Lung (tissue), 12 donors: ENCODE results near the gene ADARB1. TPM values are rescaled to one million over a fixed set of nuclear protein-coding genes. Genes with fewer than 3 reads are reported as not detected.
A peak's percentile ranks its signal among the peaks of the same experiment; 100 is the strongest.

Experiments used
- ATAC-seq: fragments of 200-7000 bp; cut with Tn5 transposase; one replicate; pipeline ENCODE4 v1.9.1; 2020; ENCODE audit warnings: moderate number of reproducible peaks; ENCODE audit not compliant: insufficient read depth, low FRiP score
- DNase-seq, 3 donors: peaks; one replicate each; pipeline ENCODE4 v3.0.0-alpha.2; 2013 to 2017
- H3K27ac ChIP-seq, 2 donors: one replicate each; pipeline ENCODE4 v1.5.1; 2013; ENCODE audit warnings: mild to moderate bottlenecking in 2 of 2, moderate library complexity in 2 of 2, control low read depth in 1 of 2, inconsistent platforms in 1 of 2, low read depth in 1 of 2, low read length in 1 of 2
- H3K27me3 ChIP-seq, 3 donors: one replicate each; pipeline ENCODE4 v1.5.1; 2013; ENCODE audit warnings: low read length in 2 of 3; ENCODE audit not compliant: control insufficient read depth in 3 of 3, insufficient read depth in 3 of 3
- H3K36me3 ChIP-seq, 4 donors: one replicate each; pipeline ENCODE4 v1.5.1; 2013; ENCODE audit warnings: low read length in 4 of 4, mild to moderate bottlenecking in 1 of 4, moderate library complexity in 1 of 4; ENCODE audit not compliant: control insufficient read depth in 4 of 4, insufficient read depth in 4 of 4
- H3K4me1 ChIP-seq, 5 donors: one replicate each; pipeline ENCODE4 v1.5.1; 2013; ENCODE audit warnings: low read length in 5 of 5, mild to moderate bottlenecking in 2 of 5, moderate library complexity in 1 of 5; ENCODE audit not compliant: control insufficient read depth in 5 of 5, insufficient read depth in 5 of 5
- H3K4me3 ChIP-seq: one replicate; pipeline ENCODE4 v1.5.1; 2013; ENCODE audit warnings: mild to moderate bottlenecking, control low read depth, moderate library complexity
- H3K9ac ChIP-seq, 2 donors: one replicate each; pipeline ENCODE4 v1.5.1; 2013; ENCODE audit warnings: low read length in 2 of 2, control low read depth in 1 of 2; ENCODE audit not compliant: insufficient read depth in 1 of 2
- H3K9me3 ChIP-seq, 4 donors: one replicate each; pipeline ENCODE4 v1.5.1; 2013; ENCODE audit warnings: low read length in 3 of 4, mild to moderate bottlenecking in 1 of 4, moderate library complexity in 1 of 4; ENCODE audit not compliant: control insufficient read depth in 4 of 4, insufficient read depth in 3 of 4
- CTCF ChIP-seq: IDR thresholded peaks from 2 replicates; pipeline ENCODE4 v1.5.1; 2012; ENCODE audit warnings: mild to moderate bottlenecking; ENCODE audit errors: control extremely low read depth, extremely low read depth
- WGBS, 2 donors: extraction: QIAGEN DNeasy Blood & Tissue Kit; methylation state at CpG; one replicate each; pipeline ENCODE4 v1.1.7; 2013; 5-methylcytosine and 5-hydroxymethylcytosine counted together
- polyA plus RNA-seq, 2 donors: library from polyadenylated mRNA; stranded (reverse); fragments of 200-250 nt; gene quantifications; one replicate each; pipeline ENCODE4 v1.2.1, GENCODE V29; 2013
- total RNA-seq, 2 donors: library from RNA; depleted of rRNA in 1 of 2; stranded (reverse); fragments of >200 nt in 1 of 2; gene quantifications; one replicate each; pipeline ENCODE4 v1.2.1, GENCODE V29; 2014 to 2021
- donor health status: control.
- donor health status: control.
- donor health status: Bipolar disorder and iron deficiency.
- donor health status: healthy.
- donor health status: DM: yes; HTN: yes; CAD: no.

ADARB1 gene
- total and polyA plus RNA-seq, 4 donors, result 13.4 to 47.7 (median 32.6) TPM

GRCh38 chr21:45095505-45095904, 21.1 kb downstream of the ADARB1 start:
- Histone ChIP-seq H3K27ac (peak overlapping the region in 1 of 2 donors; percentile 74), H3K4me1 (peaks cover 19 to 64% (median 23%) of the 10 kb centered on the region in 5 donors)
- WGBS, 2 donors, result 75 to 83% methylated on average over 11 of the region's 11 CpGs

GRCh38 chr21:45096217-45096616, 21.8 kb downstream of the ADARB1 start:
- TF ChIP-seq CTCF, result no peak
- Histone ChIP-seq H3K4me3 (no peak overlapping the region), H3K27me3 (no peaks in the 10 kb centered on the region), H3K9me3 (no peaks in the 10 kb centered on the region), H3K27ac (peak overlapping the region in 1 of 2 donors; percentile 74), H3K4me1 (peaks cover 17 to 58% (median 23%) of the 10 kb centered on the region in 5 donors), H3K36me3 (no peaks in the 10 kb centered on the region), H3K9ac (no peak overlapping the region)
- no peak for DNase-seq
- WGBS, 2 donors, result 49 to 50% methylated on average over 5 of the region's 5 CpGs
- ATAC-seq, result no peak

More at GRCh38 chr21:45095505-45095904, 21.1 kb downstream of the ADARB1 start:
- ATAC-seq (no peak), DNase-seq (no peak)
- Histone ChIP-seq H3K9me3 (no peaks in the 10 kb centered on the region), H3K4me3 (no peak overlapping the region), H3K27me3 (no peaks in the 10 kb centered on the region), H3K36me3 (no peaks in the 10 kb centered on the region), H3K9ac (no peak overlapping the region)
- no peak for TF ChIP-seq CTCF

GRCh38 chr21:45097827-45098387, 23.5 kb downstream of the ADARB1 start:
- Histone ChIP-seq H3K27me3 (no peaks in the 10 kb centered on the region), H3K9me3 (no peaks in the 10 kb centered on the region), H3K9ac (no peak overlapping the region), H3K36me3 (no peaks in the 10 kb centered on the region), H3K27ac (no peak overlapping the region), H3K4me1 (peaks cover 18 to 58% (median 28%) of the 10 kb centered on the region in 5 donors), H3K4me3 (no peak overlapping the region)
- 73 to 84% methylated on average over 12 of the region's 12 CpGs for WGBS, 2 donors
- no peak for ATAC-seq
- no peak for DNase-seq
- TF ChIP-seq CTCF, result no peak

- no peak overlapping the region for H3K9ac ChIP-seq
- no peaks in the 10 kb centered on the region for H3K9me3 ChIP-seq
- WGBS, 2 donors, result 51 to 54% methylated on average over 4 of the region's 4 CpGs
- no peak for ATAC-seq
- H3K27ac ChIP-seq, result no peak overlapping the region
- no peaks in the 10 kb centered on the region for H3K36me3 ChIP-seq
- no peaks in the 10 kb centered on the region for H3K27me3 ChIP-seq
- no peak overlapping the region for H3K4me3 ChIP-seq
- no peak for TF ChIP-seq CTCF
- DNase-seq, result no peak
- H3K4me1 ChIP-seq, result peaks cover 18 to 57% (median 33%) of the 10 kb centered on the region in 5 donors
Measured at GRCh38 chr21:45098867-45099266, 24.5 kb downstream of the ADARB1 start.
